ENCODE results near the gene MICU1.

- TF ChIP-seq CTCF (IDR thresholded peaks at IDR 0.05; ENCODE audit: extremely low read depth in 1 of 2, insufficient read depth in 1 of 2, low read depth in 1 of 2, low read length in 2 of 2) (no peak), POLR2A (IDR thresholded peaks at IDR 0.05; ENCODE audit: low read depth, low read length) (no peak), POLR2AphosphoS5 (IDR thresholded peaks at IDR 0.05; ENCODE audit: insufficient read depth, low read depth, low read length) (no peak)
These were observed 166.6 kb downstream of the MICU1 start for GRCh38 chr10:72459301-72459700.

Data from endothelial cell of umbilical vein (primary cell).